ENCODE measurements around the gene FAM240B.

- TF ChIP-seq, protein P1, sequence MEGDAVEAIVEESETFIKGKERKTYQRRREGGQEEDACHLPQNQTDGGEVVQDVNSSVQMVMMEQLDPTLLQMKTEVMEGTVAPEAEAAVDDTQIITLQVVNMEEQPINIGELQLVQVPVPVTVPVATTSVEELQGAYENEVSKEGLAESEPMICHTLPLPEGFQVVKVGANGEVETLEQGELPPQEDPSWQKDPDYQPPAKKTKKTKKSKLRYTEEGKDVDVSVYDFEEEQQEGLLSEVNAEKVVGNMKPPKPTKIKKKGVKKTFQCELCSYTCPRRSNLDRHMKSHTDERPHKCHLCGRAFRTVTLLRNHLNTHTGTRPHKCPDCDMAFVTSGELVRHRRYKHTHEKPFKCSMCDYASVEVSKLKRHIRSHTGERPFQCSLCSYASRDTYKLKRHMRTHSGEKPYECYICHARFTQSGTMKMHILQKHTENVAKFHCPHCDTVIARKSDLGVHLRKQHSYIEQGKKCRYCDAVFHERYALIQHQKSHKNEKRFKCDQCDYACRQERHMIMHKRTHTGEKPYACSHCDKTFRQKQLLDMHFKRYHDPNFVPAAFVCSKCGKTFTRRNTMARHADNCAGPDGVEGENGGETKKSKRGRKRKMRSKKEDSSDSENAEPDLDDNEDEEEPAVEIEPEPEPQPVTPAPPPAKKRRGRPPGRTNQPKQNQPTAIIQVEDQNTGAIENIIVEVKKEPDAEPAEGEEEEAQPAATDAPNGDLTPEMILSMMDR (IDR thresholded peaks at IDR 0.05 in 8 of 11, conservative IDR thresholded peaks at IDR 0.05 in 3 of 11) = no peak
- TF ChIP-seq POLR2A (IDR thresholded peaks at IDR 0.05) = no peak
- no peak for TF ChIP-seq POLR2AphosphoS5 (IDR thresholded peaks at IDR 0.05)
Observed at GRCh38 chr9:38671372-38671731, 48.6 kb downstream of the FAM240B start.

All from spleen (tissue), 7 donors.